ENCODE measurements around the gene KCTD18. TPM values are rescaled to one million over a fixed set of nuclear protein-coding genes. Genes with fewer than 3 reads are reported as not detected.

Gene KCTD18
- total and polyA plus RNA-seq, 2 of the 8 experiments (the other 6 are each of a cell fraction or from before 2014, with no cell fraction given) = 1.6 to 3.1 TPM

- no peak for TF ChIP-seq SIN3A (conservative IDR thresholded peaks at IDR 0.05 in 1 of 2, IDR thresholded peaks at IDR 0.05 in 1 of 2; ENCODE audit: low read depth in 1 of 2, low read length in 2 of 2)
- TF ChIP-seq, protein P1, sequence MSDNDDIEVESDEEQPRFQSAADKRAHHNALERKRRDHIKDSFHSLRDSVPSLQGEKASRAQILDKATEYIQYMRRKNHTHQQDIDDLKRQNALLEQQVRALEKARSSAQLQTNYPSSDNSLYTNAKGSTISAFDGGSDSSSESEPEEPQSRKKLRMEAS (IDR thresholded peaks at IDR 0.05) = no peak
- no peak for TF ChIP-seq POU5F1 (IDR thresholded peaks at IDR 0.05; ENCODE audit: low read depth, low read length)
- TF ChIP-seq RXRA (IDR thresholded peaks at IDR 0.05; ENCODE audit: insufficient read depth, low read depth, low read length) = no peak
- no peak for TF ChIP-seq POLR2AphosphoS5 (IDR thresholded peaks at IDR 0.05; ENCODE audit: low read depth, low read length)
- no peak for TF ChIP-seq HDAC6 (IDR thresholded peaks at IDR 0.05; ENCODE audit: low read depth, low read length)
- TF ChIP-seq SIX5 (IDR thresholded peaks at IDR 0.05; ENCODE audit: low read depth, low read length) = no peak
- no peak for TF ChIP-seq TAF1 (IDR thresholded peaks at IDR 0.05; ENCODE audit: low read depth, low read length)
- TF ChIP-seq EZH2 (IDR thresholded peaks at IDR 0.05; ENCODE audit: low read depth, low read length, severe bottlenecking) = no peak
- no peak for TF ChIP-seq TAF7 (optimal IDR thresholded peaks at IDR 0.05; ENCODE audit: borderline replicate concordance, low read depth, low read length)
- TF ChIP-seq CTCF (IDR thresholded peaks at IDR 0.05; ENCODE audit: control extremely low read depth in 1 of 3, insufficient read depth in 1 of 3, low read depth in 1 of 3, low read length in 3 of 3) = no peak
- no peak for TF ChIP-seq RBBP5 (IDR thresholded peaks at IDR 0.05; ENCODE audit: borderline replicate concordance, low read depth, low read length)
- peaks cover 0 to 13% (median 0%) of the 10 kb centered on the region in 4 experiments; a peak in 2 of 8 replicates for H3K36me3 ChIP-seq (ENCODE audit: control insufficient read depth in 2 of 4, insufficient read depth in 4 of 4, low read length in 3 of 4)
- H3K27ac ChIP-seq (ENCODE audit: low read depth, low read length) = no peak overlapping the region
- POLR2A ChIA-PET (ENCODE audit: partially characterized antibody) = interaction anchor here (0.8 to 1.0 kb wide), 2 partner anchors 8 to 12 kb away, joined by 3 to 4 read pairs; no protein-coding TSS in a partner anchor
- no peaks in the 10 kb centered on the region for H3K79me1 ChIP-seq (ENCODE audit: low read depth, low read length)
- H2BK20ac ChIP-seq (ENCODE audit: low read length) = no peak overlapping the region
- no peak overlapping the region for H3K56ac ChIP-seq (replicated peaks; ENCODE audit: insufficient read length, low read depth, low read length)
- no peak overlapping the region for H2BK15ac ChIP-seq (ENCODE audit: low read length)
- FAIRE-seq (no peak), DNase-seq (ENCODE audit: low read depth in 1 of 2, low spot score in 2 of 2) (no peak)
- no peak overlapping the region for H3K14ac ChIP-seq (ENCODE audit: insufficient read length)
- H4K20me1 ChIP-seq (replicated peaks in 1 of 2; ENCODE audit: control insufficient read depth in 1 of 2, insufficient read depth in 2 of 2, low read length in 2 of 2) = no peaks in the 10 kb centered on the region
- no peak overlapping the region for H3K23ac ChIP-seq (ENCODE audit: insufficient read length)
- H3K4me3 ChIP-seq (ENCODE audit: extremely low read depth in 1 of 4, insufficient read depth in 2 of 4, low read depth in 3 of 4, low read length in 4 of 4) = no peak overlapping the region
- H2BK12ac ChIP-seq (ENCODE audit: low read depth, low read length) = no peak overlapping the region
- H2AFZ ChIP-seq (ENCODE audit: low read length) = no peak overlapping the region
- H3K79me2 ChIP-seq (ENCODE audit: control insufficient read depth in 1 of 2, insufficient read depth in 2 of 2, low read length in 2 of 2) = no peaks in the 10 kb centered on the region
- H2BK120ac ChIP-seq (replicated peaks; ENCODE audit: low read depth, low read length) = no peak overlapping the region
- H4K8ac ChIP-seq (ENCODE audit: extremely low read depth, insufficient read depth, low read length) = no peak overlapping the region
- no peak overlapping the region for H4K91ac ChIP-seq (replicated peaks; ENCODE audit: insufficient read length, low read length)
- H3K4me1 ChIP-seq (replicated peaks in 1 of 4; ENCODE audit: control insufficient read depth in 3 of 4, insufficient read depth in 4 of 4, low read length in 3 of 4) = peaks cover 0 to 2% (median 0%) of the 10 kb centered on the region in 4 experiments; a peak in 1 of 7 replicates
- CTCF ChIA-PET (ENCODE audit: partially characterized antibody) = interaction anchor here (1.1 to 2.3 kb wide), 6 partner anchors 9 to 519 kb away, joined by 3 to 36 read pairs (median 6); no protein-coding TSS in a partner anchor
- no peaks in the 10 kb centered on the region for H3K9me3 ChIP-seq (ENCODE audit: insufficient read depth in 2 of 2, low read depth in 1 of 2, low read length in 1 of 2)
- H3K23me2 ChIP-seq (ENCODE audit: low read depth, low read length) = no peaks in the 10 kb centered on the region; the same call in 1 of the 2 replicates
- no peak overlapping the region for H3K9ac ChIP-seq (replicated peaks in 1 of 4; ENCODE audit: extremely low read depth in 1 of 4, low read depth in 3 of 4, low read length in 3 of 4)
- H2AK5ac ChIP-seq (ENCODE audit: low read depth, low read length) = no peak overlapping the region
- no peak overlapping the region for H3K4me2 ChIP-seq (ENCODE audit: insufficient read depth in 1 of 2, low read depth in 2 of 2, low read length in 2 of 2)
- H4K5ac ChIP-seq (ENCODE audit: insufficient read length, low read depth, low read length) = no peak overlapping the region
- H3K4ac ChIP-seq (replicated peaks; ENCODE audit: insufficient read length, low read depth, low read length) = no peak overlapping the region
- H2BK5ac ChIP-seq (ENCODE audit: low read depth, low read length) = no peak overlapping the region
- no peak overlapping the region for H3K18ac ChIP-seq (ENCODE audit: extremely low read depth, low read length)
- H3K27me3 ChIP-seq (replicated peaks in 1 of 4; ENCODE audit: control insufficient read depth in 3 of 4, extremely low read depth in 1 of 4, insufficient read depth in 3 of 4, low read length in 3 of 4) = no peaks in the 10 kb centered on the region
Observed at GRCh38 chr2:200492656-200493055, 17.2 kb downstream of the KCTD18 start.
